NCI-H82 (cell line): Measurements from ENCODE around the gene SFXN4.
"Not testable (repeated sequence)": the region's sequence is repeated elsewhere in the genome, so short reads cannot be mapped to it uniquely, and the experiment has no call there.

Source experiments
- DNase-seq: peaks from one replicate; lab custom pipeline; 2025; lab: John Stamatoyannopoulos, UW

Gene SFXN4

DNA sequence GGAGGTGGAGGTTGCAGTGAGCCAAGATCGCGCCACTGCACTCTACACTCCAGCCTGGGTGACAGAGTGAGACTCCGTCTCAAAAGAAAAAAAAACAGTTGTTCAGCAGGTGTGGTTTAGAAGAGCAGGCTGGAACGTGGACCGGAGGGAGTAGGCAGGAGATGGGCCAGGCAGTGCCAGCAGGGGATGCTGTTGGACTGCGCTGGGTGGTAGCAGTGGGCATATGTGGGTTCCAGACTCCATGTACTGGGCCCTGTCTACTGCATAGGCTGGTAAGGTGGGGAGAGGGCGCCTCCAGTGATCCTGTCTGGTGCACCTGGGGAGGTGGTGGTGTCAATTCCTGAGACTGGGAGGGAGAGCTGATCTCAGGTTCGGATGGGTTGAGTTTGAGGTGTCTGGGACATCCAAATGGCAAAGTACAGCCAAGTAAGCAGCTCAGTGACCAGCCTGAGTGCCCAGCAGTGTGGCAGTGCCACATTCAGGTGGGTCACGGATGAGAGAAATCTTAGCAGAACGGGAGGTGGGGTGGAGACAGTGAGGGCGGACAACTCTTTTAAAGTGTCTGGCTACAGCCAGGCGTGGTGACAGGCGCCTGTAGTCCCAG, 25.9 kb downstream of the SFXN4 start:
- DNase-seq: peak; percentile 31

DNA sequence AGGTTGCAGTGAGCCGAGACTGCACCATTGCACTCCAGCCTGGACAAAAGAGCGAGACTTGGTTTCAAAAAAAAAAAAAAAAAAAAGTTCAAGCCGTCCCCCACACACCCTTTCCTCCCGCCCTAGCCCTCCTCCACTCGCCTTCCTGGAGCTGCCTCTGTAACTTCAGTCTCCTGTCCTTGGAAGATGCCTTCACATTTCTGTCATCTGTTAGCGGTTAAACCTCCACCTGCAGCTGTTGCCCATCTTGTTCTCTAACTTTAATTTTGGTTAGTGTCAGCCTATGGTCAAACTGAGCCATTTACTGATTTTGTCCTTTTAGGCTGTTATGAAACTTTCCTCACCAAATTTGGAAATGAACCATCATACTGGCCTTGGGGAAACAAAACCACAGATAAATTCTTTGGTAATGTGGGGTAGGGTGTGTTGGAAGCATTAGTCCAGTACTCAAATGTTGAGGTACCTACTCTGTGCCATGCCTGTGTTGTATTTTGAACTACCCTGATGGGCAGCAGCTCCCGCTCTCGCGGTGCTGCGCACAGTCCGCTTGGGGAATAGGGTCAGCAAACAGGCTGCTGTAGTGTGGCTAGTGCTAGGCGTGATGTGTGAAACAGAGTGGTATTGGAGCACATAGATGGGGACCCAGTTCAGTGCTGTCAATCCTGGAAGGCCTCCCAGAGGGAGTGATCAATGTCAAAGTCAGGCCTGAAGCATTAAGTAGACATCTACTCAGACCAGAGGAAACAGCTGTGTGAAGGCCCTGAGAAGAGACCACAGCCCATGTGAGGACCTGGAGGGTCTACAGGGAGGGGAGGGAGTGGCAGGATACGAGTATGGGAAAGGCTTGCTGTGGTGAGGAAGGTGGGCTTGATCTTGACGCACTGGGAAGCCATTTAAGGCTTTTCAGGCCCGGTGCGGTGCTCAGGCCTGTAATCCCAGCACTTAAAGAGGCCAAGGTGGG, 26.9 kb downstream of the SFXN4 start:
- DNase-seq: no peak

DNA sequence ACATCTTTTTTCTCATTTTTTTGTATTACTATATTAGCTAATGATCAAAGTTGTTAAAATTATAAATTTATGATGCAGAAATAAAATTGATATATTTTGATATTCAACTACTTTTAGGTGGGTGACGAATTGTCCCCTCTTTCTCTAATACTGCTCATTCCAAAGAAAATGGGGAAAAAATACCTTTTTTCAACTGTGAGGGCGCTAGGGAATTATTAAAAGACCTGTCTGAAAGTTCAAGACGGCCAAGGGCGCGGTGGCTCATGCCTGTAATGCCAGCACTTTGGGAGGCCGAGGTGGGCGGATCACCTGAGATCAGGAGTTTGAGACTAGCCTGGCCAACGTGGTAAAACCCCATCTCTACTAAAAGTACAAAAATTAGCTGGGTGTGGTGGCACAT, 27.6 kb downstream of the SFXN4 start:
- DNase-seq: not testable (repeated sequence)

DNA sequence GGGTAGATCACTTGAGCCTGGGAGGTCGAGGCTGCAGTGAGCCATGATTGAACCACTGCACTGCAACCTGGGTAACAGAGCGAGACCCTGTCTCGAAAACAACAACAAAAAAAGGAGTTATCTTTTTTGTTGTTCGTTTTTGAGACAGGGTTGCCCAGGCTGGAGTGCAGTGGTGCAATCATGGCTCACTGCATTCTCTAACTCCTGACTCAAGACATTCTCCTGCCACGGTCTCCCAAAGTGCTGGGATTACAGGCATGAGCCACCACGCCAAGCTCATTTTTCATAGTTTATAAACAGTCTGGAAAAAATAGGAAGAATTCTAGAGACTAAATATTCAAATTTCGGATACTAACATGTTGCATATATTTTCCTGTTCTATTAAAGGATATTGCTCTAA, 29.4 kb downstream of the SFXN4 start:
- DNase-seq: no peak

DNA sequence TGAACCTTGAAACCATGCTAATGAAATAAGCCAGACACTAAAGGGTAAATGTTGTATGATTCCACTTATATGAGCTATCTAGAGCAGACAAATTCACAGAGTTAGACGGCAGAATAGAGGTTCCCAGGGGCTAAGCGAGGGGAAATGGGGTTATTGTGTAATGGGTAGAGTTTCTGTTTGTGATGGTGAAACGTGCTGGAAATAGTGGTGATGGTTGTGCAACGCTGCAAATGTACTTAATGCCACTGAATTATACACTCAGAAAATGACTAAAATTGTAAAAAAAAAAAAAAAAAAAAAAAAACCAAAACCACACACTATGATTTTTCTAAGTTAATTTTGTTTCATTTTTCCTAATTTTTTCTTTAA, 30.0 kb downstream of the SFXN4 start:
- DNase-seq: no peak

DNA sequence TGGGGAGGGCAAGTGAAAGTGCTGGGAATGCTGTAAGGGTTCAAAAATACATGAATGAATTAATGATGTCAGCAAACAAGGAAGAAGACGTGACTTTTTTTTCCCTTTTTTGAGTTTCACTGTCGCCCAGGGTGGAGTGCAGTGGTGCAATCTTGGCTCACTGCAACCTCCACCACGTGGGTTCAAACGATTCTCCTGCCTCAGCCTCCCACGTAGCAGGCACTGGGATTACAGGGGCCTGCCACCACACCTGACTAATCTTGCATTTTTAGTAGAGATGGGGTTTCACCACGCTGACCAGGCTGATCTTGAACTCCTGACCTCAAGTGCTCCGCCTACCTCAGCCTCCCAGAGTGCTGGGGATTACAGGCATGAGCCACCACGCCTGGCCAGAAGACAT, 31.6 kb downstream of the SFXN4 start:
- DNase-seq: no peak

DNA sequence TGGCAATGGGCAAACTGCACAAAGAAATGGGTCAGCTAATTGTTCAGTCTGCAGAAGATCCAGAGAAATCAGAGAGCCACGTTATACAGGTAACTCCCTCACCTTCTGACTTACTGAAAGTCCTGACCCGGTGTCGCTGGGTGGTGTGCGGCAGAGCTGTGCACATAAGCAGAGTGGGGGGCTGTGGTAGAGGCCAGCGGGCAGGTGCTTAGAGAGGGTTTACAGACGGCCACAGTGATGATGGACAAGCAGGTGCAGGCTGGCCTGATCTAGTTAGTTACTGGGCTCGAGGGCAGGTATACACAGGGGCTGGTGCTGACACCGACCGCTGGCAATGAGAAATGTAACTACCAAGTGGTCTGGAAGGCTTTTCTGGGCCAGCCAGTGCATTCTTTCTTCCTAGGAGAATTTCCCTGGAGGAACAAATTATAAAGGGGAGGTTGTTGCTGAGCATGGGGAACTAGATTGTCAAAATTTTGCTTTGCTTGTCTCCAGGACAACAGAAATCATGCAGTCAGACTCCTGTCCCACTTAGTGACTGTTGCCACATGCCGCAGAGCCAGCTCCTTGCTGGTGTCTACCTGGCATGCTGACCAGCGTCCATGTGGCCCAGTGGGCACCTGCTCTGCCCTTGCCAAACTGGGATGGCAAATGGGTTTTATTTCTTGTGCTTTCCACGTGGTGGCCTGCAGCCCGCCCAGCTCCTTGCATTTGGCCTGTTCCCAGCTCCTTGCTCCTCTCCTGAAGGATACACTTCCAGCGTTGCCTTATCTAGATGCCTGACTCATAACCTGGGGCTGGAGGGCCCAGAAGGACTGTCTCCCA, 32.8 kb downstream of the SFXN4 start:
- DNase-seq: no peak

DNA sequence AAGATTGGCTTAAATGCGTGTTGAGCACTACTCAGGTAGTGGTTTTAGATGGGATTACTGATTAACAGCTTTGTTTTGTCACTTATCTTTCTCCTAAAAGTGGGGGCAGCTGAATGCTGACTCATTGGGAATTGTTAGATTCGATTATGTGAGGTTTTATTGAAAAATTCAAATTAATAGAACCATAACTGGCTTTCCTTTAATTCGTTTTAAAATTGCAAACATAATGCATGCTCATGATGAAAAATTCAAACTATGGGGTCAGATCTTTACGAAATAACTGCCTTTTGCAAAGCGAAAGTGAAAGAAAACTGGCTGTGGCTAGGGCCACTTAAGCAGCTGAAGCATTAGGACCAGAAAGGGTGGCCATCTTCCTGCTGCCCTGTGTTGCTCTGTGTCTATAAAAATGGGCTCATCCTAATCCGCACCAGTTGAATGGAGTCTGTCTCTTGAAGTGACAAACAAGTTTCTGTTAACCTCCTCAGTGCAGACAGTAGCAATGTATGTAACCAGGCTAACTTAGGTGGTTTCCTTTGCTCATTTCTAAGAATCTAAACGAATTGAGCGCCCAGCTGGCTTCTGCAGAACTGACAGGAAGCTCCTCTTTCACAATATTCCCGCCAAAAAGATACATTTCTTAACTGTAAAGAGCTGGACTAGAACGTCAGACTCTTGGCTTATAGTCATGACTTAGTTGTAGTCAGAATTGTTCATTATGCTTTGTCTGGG, 33.8 kb downstream of the SFXN4 start:
- DNase-seq: peak; percentile 47

DNA sequence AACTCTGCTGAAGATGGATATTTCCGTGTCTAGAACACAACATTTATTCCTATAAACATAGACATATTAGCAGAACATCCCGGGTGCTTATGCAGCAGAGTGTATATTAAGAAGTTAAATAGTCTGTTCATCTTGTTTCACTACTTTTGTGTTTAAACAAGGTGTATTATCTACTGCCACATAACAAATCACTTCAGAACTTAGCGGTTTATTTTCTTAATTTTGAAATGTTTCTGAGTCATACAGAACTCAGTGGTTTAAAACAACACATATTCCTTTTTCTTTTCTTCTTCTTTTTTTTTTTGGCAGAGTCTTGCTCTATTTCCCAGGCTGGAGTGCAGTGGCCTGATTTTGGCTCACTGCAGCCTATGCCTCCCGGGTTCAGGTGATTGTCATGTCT, 35.8 kb downstream of the SFXN4 start:
- DNase-seq: no peak

DNA sequence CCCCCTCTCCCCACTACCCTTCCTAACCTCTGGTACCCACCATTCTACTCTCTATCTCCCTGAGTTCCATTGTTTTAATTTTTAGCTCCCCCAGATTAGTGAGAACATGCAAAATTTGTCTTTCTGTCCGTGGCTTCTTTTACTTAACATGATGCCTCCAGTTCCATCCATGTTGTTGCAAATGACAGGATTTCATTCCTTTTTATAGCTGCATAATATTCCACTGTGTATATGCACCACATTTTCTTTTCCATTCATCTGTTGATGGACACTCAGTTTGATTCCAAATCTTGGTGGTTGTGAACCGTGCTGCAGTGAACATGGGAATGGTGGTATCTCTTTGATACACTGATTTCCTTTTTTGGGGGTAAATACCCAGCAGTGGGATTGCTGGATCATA, 39.6 kb downstream of the SFXN4 start:
- no peak for DNase-seq

DNA sequence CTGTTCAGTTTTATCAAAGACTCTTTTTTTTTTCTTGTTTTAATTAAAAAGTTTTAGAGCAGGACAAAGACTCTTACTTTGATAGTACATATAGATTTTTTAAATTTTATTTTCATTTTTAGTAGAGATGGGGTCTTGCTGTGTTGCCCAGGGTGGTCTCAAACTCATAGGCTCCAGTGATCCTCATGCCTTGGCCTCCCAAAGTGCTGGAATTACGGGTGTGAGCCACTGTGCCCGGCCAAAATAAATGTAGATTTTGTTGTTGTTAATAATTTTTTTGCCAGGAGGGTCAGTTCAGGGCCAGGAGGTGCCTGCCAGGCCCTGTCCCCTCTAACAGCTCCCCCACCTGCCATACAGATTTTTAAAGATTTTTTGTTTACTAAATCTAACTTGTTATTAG, 44.6 kb downstream of the SFXN4 start:
- DNase-seq: no peak

DNA sequence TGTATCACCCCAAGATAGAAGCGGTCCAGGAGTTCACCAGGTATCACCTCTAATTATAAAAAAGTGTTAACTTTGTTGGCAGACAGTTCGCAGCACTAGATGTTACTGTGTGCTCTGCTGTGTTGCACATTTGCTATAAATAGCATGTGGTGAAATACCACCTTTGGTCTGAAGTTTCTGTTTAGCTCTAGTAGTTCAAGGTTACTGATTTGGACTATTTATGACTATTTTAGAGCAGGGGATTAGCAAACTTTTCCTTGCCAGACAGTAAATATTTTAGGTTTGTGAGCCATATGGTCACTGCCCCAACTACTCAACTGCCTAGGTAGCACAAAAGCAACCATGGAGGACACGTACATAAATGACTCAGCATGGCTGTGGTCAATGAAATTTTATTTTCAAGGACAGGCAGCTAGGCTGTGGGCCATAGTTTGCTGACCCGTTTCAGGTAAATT, 45.1 kb downstream of the SFXN4 start:
- DNase-seq: no peak

DNA sequence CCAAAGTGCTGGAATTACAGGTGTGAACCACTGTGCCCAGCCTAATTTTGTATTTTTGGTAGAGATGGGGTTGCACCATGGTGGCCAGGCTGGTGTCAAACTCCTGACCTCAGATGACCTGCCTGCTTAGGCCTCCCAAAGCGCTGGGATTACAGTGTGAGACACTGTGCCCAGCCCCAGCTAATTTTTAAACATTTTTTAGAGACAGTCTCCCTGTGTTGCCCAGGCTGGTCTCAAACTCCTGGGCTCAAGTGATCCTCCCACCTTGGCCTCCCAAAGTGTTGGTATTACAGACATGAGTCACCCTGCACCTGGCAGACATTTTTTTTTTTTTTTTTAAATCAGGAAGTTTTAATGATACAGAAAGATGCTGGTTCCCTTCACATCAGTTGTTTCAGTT, 46.1 kb downstream of the SFXN4 start:
- DNase-seq: no peak

DNA sequence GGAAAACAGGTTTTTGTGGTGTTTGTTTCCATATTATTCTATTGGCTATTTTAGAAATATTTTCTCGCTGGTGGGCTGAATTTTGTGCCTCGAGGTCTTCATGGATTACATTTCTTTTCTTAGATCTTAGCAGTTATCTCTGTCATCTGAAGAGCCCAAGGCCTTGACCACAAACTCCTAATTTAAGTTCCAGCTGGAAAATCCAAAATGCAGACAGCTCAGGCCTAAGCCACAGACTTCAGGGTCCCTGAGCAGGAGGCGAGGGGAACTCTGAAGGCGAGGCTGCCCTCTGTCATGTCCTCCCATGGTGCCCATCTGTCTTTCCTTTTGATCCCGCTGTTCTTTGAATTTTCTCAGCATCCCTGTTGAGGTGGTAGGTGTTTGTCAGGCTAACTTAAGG, 47.3 kb downstream of the SFXN4 start:
- peak; percentile 43 for DNase-seq

DNA sequence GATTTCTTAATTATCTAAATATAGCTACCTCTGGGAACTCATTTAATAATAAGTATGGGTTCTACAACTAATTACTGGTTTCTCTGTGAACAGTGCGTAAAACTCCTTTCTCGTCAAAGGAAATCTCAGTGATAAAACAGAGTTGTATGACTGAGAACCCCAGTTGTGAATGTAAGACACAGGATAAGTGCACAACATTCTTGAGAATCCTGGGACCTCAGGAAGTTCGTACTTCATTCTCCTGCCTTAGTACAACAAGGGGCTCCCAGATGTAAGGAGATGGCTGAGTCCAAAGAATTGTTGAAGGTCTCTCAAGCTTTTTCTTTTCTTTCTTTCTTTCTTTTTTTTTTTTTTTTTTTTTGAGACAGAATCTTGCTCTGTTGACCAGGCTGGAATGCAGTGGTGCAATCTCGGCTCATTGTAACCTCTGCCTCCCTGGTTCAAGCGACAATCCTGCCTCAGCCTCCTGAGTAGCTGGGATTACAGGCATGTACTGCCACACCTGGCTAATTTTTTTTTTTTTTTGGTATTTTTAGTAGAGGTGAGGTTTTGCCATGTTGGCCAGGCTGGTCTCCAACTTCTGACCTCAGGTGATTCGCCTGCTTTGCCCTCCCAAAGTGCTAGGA, 49.1 kb downstream of the SFXN4 start:
- DNase-seq: no peak

DNA sequence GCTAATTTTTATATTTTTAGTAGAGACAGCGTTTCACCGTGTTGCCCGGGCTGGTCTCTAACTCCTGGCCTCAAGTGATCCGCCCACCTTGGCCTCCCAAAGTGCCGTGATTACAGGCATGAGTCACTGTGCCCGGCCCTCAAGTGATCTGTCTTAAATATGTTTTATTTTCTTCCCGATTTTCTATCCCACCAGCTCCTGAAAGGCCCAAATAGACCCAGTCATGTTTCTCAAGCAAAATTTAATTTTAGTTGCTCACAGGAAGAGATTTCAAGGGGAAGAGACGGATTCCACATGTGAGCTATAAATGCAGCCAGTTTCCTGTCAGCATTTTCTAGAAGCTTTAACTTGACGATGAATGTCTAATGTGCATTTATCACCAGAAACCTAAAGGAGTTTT, 49.6 kb downstream of the SFXN4 start:
- no peak for DNase-seq

DNA sequence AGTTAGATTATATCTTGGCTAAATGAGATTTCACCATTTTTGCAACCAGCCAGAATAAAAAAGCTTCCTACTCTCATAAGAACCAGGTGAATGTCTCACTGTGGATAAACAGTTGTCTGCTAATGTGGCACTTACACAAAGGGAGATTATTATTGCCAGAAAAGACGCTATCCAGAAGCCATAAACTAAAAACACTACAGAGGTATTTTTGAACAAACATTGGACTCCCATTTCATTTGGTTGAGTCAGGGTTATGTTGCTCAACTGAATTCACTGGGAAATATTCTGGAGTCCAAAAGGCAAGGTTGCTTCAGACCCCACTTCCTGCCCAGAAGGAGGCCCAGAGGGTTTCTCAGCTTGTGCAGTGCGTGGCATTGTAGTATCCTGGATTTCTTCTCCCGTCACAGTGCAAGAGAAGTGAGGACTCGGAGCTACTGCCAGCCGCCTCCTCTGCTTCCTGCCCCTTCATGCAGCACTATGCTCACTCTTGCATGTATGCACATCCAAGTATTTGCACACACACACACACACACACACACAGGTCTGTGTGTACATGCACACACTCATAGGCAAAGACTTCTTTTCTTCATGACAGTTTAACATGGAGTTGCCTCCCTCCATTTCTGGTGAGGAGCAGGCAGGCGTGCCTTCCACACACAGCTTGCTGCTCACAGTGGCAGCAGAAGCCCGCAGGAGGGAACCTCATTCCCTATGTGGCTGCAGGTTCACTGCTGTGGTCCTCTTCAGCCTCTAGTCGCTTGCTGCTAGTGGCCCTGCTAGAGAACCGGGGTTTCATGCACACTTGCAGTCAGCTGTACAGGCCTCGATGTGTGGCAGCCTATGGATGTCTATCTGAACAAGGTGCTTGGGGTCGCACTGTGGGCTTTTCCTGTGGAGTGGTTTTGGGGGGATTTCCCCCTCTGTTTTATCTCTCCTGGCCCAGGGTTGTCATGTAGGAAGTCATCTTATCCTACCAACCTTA, 51.5 kb downstream of the SFXN4 start:
- DNase-seq: no peak

DNA sequence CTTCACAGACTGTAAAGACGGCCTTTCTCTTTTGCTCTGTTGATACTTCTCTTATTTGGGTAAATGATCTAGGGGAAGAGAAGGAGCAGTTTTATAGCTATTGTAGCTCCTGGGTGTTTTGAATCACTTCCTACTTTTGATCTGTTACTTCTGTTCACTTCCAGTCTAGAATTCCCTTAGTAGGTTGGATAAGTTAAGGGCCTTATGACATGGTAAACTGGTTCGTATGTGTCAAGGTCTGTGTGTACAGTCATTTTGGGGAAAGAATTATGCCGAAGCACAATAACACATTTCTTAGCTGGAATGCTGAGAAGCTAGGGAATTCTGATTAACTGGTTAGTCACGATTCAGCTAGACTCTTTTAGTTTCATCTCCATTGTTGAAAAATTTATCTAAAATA, 53.5 kb downstream of the SFXN4 start:
- no peak for DNase-seq

DNA sequence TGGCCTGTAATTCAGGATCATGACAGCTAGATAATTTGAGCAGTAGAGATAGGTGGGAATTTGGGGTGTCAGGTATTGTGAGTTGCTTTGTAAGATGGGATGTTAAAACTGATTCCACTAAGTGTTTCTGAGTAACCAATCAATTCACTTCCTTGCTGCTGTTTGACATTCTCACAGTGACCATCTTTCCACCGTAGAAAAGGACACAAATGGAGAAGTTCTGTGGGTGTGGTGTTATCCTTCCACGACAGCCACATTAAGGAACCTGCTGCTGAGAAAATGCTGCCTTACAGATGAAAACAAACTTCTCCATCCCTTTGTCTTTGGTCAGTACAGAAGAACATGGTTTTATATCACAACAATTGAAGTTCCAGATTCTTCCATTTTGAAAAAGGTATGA, 57.7 kb downstream of the SFXN4 start:
- DNase-seq: not testable (repeated sequence)

DNA sequence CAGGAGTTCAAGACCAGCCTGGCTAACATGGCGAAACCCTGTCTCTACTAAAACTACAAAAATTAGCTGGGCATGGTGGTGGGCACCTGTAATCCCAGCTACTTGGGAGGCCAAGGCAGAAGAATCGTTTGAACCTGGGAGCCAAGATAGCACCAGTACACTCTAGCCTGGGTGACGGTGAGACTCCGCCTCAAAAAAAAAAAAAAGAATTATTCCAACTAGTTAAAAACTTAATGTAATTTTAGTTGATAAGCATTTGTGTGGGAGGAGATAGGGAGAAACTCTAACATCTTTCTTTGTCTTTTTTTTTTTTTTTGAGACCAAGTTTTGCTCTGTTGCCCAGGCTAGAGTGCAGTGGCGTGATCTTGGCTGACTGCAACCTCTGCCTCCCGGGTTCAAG, 58.4 kb downstream of the SFXN4 start:
- not testable (repeated sequence) for DNase-seq
